Inflammatory macrophage (primary cell): Measurements from ENCODE around the gene POFUT2.

Experiments
- DNase-seq, 2 donors: peaks; one replicate each; pipeline ENCODE4 v3.0.0-alpha.2; 2020 to 2022

POFUT2 gene

DNA sequence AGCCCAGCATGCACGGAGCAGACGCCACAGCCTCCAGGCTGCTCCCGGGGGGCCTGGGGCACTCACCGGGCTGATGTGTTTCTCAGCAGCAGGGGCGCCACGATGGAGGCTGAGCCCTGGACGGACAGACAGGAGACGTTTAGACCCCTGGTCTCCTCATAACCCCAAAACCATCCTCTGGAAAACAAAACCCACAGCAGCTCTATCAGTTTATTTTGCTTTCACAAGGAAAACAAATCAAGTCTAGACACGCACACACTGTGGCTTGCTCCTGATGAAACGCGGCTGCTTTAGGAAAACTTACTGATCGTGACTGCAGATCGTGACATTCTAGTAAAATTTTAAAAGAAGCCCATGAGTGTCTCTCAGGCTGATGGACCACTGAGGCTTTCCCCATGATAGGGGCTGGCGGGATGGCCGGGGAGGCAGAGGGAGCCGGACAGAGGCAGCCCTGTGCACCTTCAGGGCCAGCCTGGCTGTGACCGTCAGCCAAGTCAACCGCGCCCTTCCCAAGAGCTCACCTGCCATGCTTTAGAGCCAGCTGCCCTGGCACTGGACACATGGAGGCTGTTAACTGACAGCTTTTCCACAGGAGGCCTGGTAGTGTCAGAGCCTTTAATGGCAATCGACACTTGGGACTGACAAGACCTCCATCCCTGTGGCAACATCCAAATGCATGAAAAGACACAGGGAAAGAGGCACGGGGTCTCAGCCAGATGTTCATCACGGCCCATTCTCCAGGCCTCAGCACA, 5.2 kb downstream of the POFUT2 start:
- DNase-seq = no peak

DNA sequence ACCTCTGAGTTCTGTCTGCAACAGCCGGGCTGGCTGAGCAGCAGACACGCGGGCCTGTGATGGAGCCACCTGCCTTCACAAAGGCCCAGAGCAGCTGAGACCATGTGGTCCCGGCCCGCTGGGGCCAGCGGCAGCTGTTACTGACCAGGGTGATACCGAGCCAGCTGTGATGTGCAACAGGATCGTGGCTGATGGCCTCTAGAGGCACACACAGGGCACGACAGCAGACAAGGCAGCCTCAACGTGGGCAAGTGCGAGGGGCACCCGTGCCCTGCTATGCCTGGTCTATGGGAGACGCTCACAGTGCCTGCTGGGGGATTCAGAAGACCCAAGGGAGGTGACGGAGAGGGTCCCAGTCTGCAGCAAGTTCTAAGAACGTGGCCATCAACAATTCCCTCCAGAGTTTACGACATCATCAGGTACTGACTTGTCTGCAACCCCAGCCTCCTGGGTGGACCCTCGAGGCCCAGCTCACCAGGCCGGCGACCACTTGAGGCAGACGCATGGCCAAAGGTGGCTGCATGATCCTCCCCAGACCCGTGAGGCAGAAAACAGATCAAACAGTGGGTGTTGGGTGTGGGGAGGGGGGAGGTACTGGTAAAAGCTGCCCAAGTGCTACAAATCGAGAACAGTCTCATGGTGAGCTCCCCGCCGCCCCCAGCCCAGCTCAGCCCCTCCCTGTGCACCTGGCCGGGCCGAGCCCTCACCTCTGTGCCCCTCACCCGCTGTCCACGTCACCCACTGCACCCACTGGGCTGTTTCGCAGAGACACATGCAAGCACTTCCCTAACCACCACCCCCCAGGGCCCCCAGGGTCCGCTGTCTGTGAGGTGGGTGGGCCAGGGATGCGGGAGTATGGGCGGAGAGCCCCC, 6.0 kb downstream of the POFUT2 start:
- DNase-seq = no peak

DNA sequence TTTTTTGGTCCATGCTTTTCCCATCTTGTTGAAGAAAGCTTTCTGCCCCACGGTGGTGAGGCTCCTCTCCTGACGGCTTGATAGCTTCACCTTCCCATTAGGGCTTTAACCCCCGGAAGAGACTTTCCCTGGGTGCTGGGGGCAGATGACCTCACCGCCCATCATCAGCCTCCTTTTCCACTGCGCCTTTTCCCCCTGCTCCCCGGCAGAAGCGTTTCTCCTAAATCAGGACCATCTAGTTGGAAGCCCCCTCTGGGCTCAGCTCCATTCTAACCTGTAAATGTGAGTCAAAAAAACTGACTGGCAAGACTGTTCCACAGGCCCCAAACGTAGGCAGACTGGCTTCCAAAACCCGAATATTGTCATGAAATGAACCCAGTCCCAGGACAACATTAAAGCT, 6.7 kb downstream of the POFUT2 start:
- no peak for DNase-seq

DNA sequence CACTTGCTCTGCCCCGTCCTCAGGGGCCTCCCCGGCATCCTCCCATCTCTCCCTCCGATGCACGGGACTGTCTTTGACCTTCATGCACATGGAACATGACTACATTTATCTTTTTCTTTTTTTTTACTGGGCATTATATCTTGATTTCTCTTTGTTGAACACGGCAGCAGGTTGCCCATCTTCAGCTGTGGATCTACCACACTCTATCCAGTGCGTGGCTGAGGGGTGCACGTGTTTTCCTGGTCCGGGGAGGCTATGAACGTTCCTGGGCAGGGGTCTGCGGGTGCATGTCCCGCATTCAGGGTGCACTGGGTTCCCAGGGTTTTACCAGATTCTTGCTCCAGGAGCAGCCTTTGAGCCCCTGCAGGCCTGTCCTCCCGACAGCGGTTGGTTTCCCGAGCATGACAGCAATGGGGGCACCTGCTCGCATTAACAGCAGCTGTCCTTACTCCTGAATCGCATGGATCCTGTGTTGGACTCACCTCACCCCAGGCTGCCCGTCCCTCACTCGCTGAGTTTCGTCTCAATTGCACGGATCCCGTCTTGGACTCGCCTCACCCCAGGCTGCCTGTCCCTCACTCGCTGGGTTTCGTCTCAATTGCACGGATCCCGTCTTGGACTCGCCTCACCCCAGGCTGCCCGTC, 7.4 kb downstream of the POFUT2 start:
- DNase-seq = no peak

DNA sequence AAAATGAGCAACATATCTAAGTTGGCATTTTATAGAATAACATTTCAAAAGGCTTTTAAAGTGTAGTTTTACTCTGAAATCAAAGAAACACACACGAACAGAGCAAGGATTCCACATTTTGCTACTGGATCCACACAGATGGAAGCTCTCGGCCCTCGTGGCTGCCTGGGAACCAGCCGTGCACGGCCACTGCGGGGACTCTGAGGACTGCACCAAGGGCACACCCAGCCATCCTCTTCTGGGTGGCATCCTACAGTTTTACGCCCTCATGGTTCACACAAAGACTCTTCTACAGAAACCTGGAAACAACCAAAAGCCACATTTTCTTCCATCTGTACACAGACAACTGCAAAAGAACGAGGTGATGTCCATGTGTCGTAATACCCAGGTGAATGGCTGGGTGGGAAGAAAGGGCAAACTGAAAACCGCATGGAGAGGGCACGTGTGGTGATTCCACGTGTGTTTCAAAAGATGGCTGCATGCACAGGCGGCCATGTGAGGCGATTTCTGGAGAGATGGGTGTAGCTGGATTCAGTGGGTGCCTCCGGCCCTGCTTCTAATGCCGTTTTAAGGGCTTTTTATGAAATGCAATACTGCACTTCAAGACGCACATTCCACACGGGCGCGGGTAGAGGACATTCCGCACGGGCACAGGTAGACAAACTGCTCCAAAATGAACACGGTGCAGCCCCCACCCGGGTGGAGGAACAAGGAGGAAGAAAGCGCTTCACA, 8.1 kb downstream of the POFUT2 start:
- no peak for DNase-seq

DNA sequence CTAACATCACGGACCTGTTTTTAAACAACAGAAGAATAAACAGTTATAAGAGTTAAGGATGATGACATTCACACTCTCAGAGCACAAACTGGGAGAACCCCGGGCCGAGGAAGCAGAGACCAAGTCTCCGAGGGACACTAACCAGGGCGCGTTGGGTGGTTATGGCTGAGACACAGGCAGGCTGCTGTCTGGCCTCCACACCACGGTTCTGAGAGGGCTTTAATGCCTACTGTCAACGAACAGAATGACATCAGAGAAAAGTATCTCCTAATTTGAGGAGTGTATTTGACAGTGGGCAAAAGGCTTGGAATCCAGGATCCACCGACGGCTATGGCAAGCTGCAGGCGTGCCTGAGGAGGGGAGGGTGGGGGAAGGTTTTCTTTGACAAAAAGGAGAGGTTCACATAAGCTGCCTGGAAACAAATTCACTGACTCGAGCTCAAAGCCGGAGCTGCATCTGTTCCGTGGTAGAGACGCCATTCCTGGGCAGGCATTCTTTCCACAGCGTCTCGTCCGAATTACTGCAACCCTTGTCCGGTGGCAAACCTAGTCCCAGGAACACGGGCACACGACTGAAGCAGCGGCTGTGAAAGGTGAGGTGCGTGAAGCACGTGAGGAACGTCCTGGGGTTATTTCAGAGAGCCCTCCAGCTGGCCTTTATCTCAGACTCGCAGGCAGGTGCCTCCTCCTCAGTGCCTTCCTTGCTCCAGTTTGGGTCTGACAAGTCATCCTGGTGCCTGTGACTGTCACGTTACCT, 9.4 kb downstream of the POFUT2 start:
- no peak for DNase-seq

DNA sequence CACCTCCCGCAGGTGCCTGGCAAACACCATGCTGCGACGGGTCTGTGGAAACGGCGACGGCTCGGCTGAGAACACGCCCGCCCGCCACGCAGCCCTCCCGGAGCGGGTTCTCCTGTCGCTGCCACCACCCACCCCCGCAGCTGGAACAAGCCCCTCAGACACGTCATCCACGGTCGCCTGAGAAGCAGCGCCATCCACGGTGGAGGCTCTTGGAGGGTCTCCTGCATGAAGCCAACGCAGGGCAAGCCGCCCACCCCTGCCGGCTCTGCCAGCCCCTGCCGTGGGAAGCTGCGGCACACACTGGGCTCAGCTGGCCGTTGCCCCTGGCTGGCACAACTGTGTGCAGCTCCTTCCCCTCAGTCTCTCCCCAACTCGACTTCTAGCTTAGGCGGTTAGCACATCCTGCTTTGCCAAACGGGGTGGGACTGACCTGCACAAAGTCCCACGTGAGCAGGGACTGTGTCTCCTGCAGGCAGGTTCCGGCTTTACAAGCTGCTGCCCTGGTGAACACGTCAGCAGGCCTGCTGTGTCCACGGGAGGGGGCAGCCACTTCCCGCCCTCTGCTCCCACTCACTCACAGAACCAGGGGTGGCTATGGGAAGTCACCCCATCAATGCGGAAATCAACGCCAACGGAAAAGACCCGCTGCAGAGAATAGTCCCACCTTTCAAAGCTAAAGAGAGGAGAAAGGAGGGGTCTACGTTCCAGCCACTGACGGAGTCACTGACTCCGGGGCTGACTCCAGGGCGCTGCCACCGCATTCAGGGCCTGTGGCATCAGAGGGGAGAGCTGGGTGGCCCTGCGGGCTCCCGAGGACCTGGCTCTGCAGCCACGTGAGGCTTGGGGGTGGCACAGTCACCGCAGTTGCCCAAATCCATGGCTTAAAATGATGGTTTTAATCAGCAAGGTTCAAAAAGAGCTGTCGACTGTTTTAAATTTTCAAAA, 10.3 kb downstream of the POFUT2 start:
- DNase-seq = no peak

DNA sequence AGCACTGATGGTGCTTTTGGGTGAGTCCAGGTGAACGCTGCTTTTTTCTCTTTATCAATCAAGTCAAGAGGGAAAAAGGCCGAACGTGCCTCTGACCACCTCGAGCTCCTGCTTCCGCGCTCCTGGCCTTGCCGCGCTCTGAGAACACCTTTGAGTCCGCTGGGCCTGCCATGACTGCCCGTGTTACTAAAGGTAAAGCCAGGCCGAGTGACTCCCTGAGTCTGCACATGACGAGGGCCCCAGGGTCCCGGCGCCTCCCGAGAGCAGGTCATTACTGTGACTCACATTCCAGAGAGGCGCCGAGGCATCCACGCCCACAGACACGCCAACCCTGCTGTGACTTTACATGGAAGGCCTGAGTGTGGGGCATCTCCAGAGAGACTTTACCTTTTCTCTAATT, 11.1 kb downstream of the POFUT2 start:
- DNase-seq = no peak

DNA sequence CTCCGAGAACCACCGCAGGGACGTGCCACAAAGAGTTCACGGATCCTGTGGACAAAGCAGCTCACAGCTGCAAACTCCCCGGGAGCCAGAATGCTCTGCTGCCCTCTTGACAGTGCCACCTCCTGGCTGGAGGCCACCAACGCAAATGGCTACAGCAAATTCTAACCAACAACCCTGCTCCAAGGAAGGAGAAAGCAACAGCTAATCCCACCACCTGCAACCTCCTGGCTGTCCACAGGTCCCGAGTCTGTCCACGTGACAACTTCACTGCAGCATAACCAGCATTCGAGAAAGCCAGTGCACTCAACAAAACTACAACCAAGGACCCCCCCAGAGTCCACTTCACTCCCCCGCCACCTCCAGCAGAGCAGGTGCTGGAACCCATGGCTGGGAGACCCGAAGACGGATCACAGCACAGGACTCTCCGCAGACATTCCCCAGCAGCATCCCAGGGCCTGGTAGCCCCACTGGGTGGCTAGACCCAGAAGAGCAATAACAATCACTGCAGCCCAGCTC, 17.3 kb downstream of the POFUT2 start:
- no peak for DNase-seq

DNA sequence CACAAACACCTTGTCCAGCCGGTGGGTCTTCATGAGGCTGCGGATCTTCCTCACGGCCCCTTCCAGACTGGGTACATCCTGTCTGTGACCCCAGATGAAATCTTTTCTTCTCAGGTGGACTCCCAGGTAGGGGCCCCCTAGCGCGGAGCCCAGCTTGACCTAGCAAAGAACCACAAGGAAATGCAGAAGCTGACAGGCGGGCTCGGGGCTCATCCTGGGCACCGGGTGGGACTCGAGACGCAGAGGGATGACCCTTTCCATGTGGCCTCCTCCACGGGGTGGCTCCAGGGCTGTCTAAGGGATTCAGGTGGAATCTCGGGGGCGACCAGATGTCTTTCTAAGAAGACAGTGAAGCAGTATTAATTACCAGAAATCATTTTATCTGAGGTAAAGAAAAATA, 17.8 kb downstream of the POFUT2 start:
- DNase-seq = no peak

DNA sequence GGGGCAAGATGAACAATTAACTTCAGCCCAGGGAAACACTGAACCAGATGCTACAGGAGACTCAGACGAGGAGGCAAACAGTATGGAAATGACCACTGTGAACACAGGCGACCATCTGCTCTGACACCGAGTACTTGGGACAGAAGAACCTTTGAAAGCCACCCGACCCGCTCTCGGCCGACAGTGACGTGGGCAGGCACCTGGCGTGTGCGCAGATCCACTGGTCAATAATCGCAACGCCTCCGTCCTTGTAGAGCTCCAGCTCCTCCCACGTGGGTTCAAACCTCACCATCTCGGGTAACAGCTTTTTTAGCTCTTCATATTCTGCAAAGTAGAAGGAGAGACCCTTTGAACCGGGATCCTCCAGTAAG, 20.3 kb downstream of the POFUT2 start:
- no peak for DNase-seq

DNA sequence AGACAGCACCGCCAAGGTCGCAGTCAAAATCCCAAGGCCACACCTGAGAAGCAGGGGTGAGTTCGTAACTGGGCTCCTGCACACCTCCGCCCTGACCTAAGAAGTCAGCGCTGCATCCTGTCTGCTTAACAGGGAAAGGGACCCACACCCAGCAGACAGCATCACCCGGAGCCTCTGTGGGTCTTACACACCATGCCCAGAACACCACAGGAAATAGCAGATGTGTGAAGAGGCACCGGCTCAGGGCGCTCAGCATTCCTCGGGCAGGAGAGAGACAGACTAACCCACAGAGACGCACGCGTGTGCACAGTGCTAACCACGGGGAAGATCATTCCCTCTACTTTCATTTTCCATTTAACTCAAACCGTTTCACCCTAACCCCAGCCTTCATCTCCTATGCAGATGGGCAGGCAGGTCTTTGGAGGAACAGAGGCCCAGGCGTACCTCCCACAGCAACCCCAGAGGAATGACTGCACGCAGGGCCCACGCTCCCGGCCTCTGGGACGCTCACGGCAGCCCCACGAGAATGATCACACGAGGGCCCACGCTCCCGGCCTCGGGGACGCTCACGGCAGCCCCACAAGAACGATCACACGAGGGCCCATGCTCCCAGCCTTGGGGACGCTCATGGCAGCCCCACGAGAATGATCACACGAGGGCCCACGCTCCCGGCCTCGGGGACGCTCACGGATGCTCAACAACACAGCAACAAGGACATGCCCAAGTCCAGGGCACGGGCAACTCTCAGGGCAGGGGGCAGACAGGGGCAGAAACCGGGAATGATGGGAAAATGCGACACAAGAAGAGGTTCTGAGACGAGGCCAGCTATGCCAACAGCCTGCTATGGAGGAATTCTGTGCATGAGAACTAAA, 20.9 kb downstream of the POFUT2 start:
- DNase-seq = no peak

DNA sequence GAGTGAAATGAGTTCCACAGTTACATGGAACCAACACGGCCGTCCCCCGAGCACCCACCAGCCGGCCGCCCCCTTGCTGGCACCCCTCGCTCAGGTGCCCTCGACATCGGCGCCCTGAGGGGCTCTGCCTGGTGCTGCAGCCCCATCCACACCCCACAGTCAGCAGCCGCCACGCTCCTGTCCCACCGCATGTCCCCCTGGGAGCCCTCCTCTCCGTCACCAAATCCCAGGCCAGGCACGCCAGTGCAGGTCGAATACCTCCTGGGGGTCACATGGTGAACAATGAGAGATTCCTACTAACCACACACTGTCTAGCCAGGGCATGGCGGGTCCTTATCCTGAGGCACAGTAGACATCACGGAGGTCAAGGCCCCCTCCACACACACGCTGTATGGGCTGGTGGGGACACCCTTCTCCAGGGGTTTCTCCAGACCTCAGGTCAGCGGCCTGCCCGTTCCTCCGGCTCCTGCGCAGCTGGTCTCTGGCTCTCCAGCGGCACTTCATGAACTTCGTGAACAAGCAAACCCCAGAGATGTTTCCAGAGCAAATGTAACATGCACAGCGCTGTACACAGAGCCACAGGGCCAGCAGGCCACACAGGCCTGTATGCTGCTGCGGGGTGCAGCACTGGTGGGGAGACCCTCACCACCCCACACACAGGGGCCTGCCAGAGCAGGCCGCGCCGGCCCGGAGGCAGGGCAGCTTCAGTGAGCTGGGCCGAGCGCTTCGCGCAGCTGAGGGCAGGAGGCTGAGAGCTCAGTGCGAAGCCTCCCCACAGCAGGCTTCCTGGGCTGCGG, 21.8 kb downstream of the POFUT2 start:
- no peak for DNase-seq

DNA sequence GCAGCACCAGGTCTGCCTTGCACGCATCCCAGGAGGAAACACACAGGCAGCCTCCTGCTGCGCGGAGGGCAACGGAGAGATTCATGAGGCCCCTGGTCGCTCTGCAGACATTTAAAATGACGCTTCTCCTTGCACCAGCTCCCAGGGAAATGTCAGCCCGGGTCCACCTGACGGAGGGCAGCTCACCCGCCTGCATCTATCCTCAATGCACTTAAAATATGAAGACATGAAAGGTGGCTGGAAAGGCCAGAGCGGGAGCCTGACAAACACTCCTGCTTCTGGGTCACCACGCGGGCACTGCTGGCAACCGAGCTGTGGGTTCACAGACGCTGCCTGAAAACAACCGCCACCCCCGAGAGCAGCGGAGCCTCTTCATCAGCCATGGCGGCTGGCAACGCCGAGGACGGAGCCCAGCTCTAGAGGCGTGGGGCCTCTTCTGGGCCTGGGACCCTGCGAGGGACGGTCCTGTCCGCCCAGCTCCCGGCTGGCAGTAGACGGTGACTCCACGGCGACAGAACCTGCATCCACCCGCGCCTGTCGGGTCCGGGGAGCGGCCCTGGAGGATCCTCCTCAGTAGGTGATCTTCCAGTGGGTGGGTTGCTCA, 22.7 kb downstream of the POFUT2 start:
- no peak for DNase-seq

DNA sequence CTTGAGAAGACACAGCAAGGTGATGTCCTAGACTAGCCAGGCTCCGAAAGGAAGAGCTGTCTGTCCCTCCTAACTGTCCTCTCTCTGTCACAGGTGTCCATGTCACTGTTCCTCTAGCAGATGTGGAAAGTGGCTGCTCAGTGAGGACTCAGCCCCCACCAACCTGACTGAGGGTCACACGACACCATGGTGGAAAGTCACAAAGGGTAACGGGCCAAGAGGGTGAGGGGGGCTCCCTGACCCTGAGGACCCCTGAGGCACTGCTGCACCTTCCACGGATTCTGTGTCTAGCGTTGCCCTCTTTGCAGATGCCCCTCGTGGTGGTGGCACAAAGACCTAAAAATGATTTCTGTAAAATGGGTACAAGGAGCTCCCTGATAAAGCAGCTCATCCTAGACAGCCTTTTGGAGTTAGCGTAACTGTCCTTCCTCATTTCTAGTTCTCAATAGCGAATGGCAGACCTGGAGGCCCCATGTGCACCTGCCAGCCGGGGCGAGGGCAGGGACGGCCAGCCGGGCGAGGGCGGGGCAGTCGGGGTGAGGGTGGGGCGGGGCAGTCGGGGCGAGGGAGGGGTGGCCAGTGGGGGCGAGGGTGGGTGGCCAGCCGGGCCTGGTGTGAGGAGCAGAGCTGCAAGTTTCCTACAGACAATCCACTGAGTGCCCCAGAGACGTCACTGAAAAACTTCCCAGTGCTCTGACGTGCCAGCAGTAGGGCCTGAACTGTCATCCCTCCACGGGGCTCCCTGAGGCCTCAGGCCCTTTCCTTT, 23.4 kb downstream of the POFUT2 start:
- DNase-seq = no peak

DNA sequence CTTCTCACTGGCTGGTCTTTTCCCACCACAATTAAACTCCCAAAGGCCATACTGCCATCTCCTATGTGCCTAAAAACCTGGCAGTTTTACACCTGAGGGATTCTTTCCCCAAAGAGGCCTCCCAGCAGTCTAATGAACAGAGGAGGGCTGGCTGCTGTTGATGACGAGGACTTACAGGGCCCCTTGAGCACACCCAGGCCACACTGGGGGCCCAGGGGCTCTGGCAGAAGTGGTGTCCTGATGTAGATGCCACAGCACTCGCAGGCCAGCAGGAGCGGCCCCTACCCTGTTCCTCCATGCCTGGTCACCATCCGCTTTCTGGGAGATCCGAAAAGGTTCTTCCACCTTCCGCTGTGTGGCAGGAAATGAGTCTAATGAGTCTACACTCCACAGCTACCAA, 24.2 kb downstream of the POFUT2 start:
- DNase-seq = no peak

DNA sequence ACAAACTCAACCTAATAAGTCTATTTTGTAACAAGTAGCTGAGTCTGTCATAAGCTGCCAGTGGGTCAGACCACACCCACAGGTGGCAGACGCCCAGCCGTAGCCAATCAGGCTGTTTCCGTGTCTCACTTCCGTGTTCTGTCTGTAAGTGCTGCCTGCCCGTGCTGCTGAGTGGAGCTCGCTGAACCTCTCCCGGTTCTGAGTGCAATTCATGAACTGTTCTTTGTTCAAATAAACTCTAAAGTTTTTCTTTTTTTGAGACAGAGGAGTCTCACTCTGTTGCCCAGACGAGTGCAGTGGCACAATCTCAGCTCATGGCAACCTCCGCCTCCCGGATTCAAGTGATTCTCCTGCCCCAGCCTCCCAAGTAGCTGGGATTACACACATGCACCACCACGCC, 25.1 kb downstream of the POFUT2 start:
- no peak for DNase-seq
